ENCODE results near the gene KCNB1.

KCNB1 gene

GRCh38 chr20:49469060-49469459, 13.4 kb downstream of the KCNB1 start:
- DNase-seq (ENCODE audit: low spot score) = no peak

- DNase-seq (ENCODE audit: low spot score) = no peak
Measured at GRCh38 chr20:49468412-49468811, 14.1 kb downstream of the KCNB1 start.

- no peak for DNase-seq (ENCODE audit: low spot score)
Measured at GRCh38 chr20:49466114-49466912, 16.2 kb downstream of the KCNB1 start.

GRCh38 chr20:49464556-49464955, 17.9 kb downstream of the KCNB1 start:
- no peak for DNase-seq (ENCODE audit: low spot score)

GRCh38 chr20:49462626-49463025, 19.8 kb downstream of the KCNB1 start:
- no peak for DNase-seq (ENCODE audit: low spot score)

GRCh38 chr20:49461894-49462620, 20.4 kb downstream of the KCNB1 start:
- DNase-seq (ENCODE audit: low spot score) = no peak

GRCh38 chr20:49460916-49461315, 21.6 kb downstream of the KCNB1 start:
- no peak for DNase-seq (ENCODE audit: low spot score)

GRCh38 chr20:49460131-49460530, 22.3 kb downstream of the KCNB1 start:
- no peak for DNase-seq (ENCODE audit: low spot score)

GRCh38 chr20:49459684-49460083, 22.8 kb downstream of the KCNB1 start:
- no peak for DNase-seq (ENCODE audit: low spot score)

- DNase-seq (ENCODE audit: low spot score) = no peak
Measured at GRCh38 chr20:49457444-49457843, 25.0 kb downstream of the KCNB1 start.

GRCh38 chr20:49456646-49457045, 25.8 kb downstream of the KCNB1 start:
- no peak for DNase-seq (ENCODE audit: low spot score)

- DNase-seq (ENCODE audit: low spot score) = no peak
Measured at GRCh38 chr20:49455691-49456090, 26.8 kb downstream of the KCNB1 start.

- no peak for DNase-seq (ENCODE audit: low spot score)
Measured at GRCh38 chr20:49452011-49452482, 30.4 kb downstream of the KCNB1 start.

- DNase-seq (ENCODE audit: low spot score) = no peak
Measured at GRCh38 chr20:49450281-49450721, 32.2 kb downstream of the KCNB1 start.

- no peak for DNase-seq (ENCODE audit: low spot score)
Measured at GRCh38 chr20:49448917-49449316, 33.6 kb downstream of the KCNB1 start.

- no peak for DNase-seq (ENCODE audit: low spot score)
Measured at GRCh38 chr20:49447946-49448809, 34.3 kb downstream of the KCNB1 start.

GRCh38 chr20:49447364-49447763, 35.1 kb downstream of the KCNB1 start:
- DNase-seq (ENCODE audit: low spot score) = no peak

- no peak for DNase-seq (ENCODE audit: low spot score)
Measured at GRCh38 chr20:49446808-49447207, 35.7 kb downstream of the KCNB1 start.

- no peak for DNase-seq (ENCODE audit: low spot score)
Measured at GRCh38 chr20:49446080-49446479, 36.4 kb downstream of the KCNB1 start.

- no peak for DNase-seq (ENCODE audit: low spot score)
Measured at GRCh38 chr20:49445176-49445575, 37.3 kb downstream of the KCNB1 start.

- DNase-seq (ENCODE audit: low spot score) = no peak
Measured at GRCh38 chr20:49444553-49444990, 37.9 kb downstream of the KCNB1 start.

GRCh38 chr20:49437057-49437456, 45.4 kb downstream of the KCNB1 start:
- no peak for DNase-seq (ENCODE audit: low spot score)
